Natural killer cell treated with Interleukin-12 subunit alpha and Interleukin-12 subunit beta and Interleukin-15 and Interleukin-18, amount 100 ng/mL, for 72 hours (primary cell): ENCODE measurements around the gene CLNK. TPM values are rescaled to one million over a fixed set of nuclear protein-coding genes. Genes with fewer than 3 reads are reported as not detected.

Experiments
- ATAC-seq, 2 donors: fragments of 150-1000 bp; cut with Tn5 transposase in 1 of 2; sonication (Bioruptor Pico), chemical (Tn5 transposase) in 1 of 2; 2 replicates each; pipeline ENCODE4 v1.10.0; 2021
- DNase-seq: peaks from one replicate; pipeline ENCODE4 v3.0.0; 2022; ENCODE audit warnings: low spot score
- H3K27ac Mint-ChIP-seq, 2 donors: 1 replicate in 1 of 2; 2 replicates in 1 of 2; pipeline ENCODE4 v1.8.0; 2022; ENCODE audit warnings: mixed read lengths in 2 of 2, mild to moderate bottlenecking in 1 of 2, moderate library complexity in 1 of 2
- H3K27me3 Mint-ChIP-seq, 2 donors: 1 replicate in 1 of 2; 2 replicates in 1 of 2; pipeline ENCODE4 v1.8.0; 2022; ENCODE audit warnings: mixed read lengths in 2 of 2
- H3K36me3 Mint-ChIP-seq: one replicate; pipeline ENCODE4 v1.8.0; 2022; ENCODE audit warnings: mixed read lengths
- H3K4me1 Mint-ChIP-seq, 2 donors: 1 replicate in 1 of 2; 2 replicates in 1 of 2; pipeline ENCODE4 v1.8.0; 2022; ENCODE audit warnings: low read depth in 2 of 2, mixed read lengths in 2 of 2, mild to moderate bottlenecking in 1 of 2
- H3K4me3 Mint-ChIP-seq: one replicate; pipeline ENCODE4 v1.8.0; 2022; ENCODE audit warnings: mixed read lengths
- H3K9me3 Mint-ChIP-seq: 2 replicates; pipeline ENCODE4 v1.8.0; 2022; ENCODE audit warnings: mixed read lengths
- total RNA-seq, 2 donors: library from RNA; stranded (reverse); gene quantifications; one replicate each; pipeline ENCODE4 v1.2.3, GENCODE V29; 2022

The CLNK gene
- total RNA-seq, 2 donors from 2014 or later: 0.45 to 0.70 TPM

- Mint-ChIP-seq H3K27me3 (peaks cover 0 to 2% of the 10 kb centered on the region in 2 donors), H3K4me3 (no peak overlapping the region), H3K4me1 (peaks cover 0 to 6% of the 10 kb centered on the region in 2 donors), H3K27ac (no peak overlapping the region), H3K9me3 (no peaks in the 10 kb centered on the region), H3K36me3 (no peaks in the 10 kb centered on the region)
- ATAC-seq (no peak), DNase-seq (no peak)
These were observed 75.9 kb downstream of the CLNK start for GRCh38 chr4:10608501-10609219.

- no peaks in the 10 kb centered on the region for H3K36me3 Mint-ChIP-seq
- no peak for ATAC-seq
- no peaks in the 10 kb centered on the region for H3K9me3 Mint-ChIP-seq
- no peak overlapping the region for H3K27ac Mint-ChIP-seq
- no peak overlapping the region for H3K4me3 Mint-ChIP-seq
- peaks cover 0 to 4% of the 10 kb centered on the region in 2 donors for H3K27me3 Mint-ChIP-seq
- no peak for DNase-seq
- H3K4me1 Mint-ChIP-seq: peaks cover 0 to 6% of the 10 kb centered on the region in 2 donors
These were observed 77.4 kb downstream of the CLNK start for GRCh38 chr4:10607206-10607605.

- Mint-ChIP-seq H3K9me3 (no peaks in the 10 kb centered on the region), H3K4me1 (peaks cover 0 to 4% of the 10 kb centered on the region in 2 donors), H3K4me3 (no peak overlapping the region), H3K27ac (no peak overlapping the region), H3K36me3 (no peaks in the 10 kb centered on the region), H3K27me3 (peaks cover 0 to 3% of the 10 kb centered on the region in 2 donors)
- ATAC-seq (no peak), DNase-seq (no peak)
These were observed 77.9 kb downstream of the CLNK start for GRCh38 chr4:10606483-10607155.

- ATAC-seq: no peak
These were observed 78.7 kb downstream of the CLNK start for GRCh38 chr4:10605746-10606482.

GRCh38 chr4:10605031-10605430 is 79.5 kb downstream of the CLNK start:
- Mint-ChIP-seq H3K27ac (no peak overlapping the region), H3K36me3 (no peaks in the 10 kb centered on the region), H3K4me1 (peaks cover 0 to 4% of the 10 kb centered on the region in 2 donors), H3K9me3 (no peaks in the 10 kb centered on the region), H3K27me3 (peaks cover 0 to 3% of the 10 kb centered on the region in 2 donors), H3K4me3 (no peak overlapping the region)
- DNase-seq: no peak
- ATAC-seq: no peak

More at GRCh38 chr4:10605746-10606482, 78.7 kb downstream of the CLNK start:
- no peak for DNase-seq
- Mint-ChIP-seq H3K9me3 (no peaks in the 10 kb centered on the region), H3K27ac (no peak overlapping the region), H3K27me3 (peaks cover 0 to 3% of the 10 kb centered on the region in 2 donors), H3K36me3 (no peaks in the 10 kb centered on the region), H3K4me3 (no peak overlapping the region), H3K4me1 (peaks cover 0 to 4% of the 10 kb centered on the region in 2 donors)

GRCh38 chr4:10599574-10599973 is 85.0 kb downstream of the CLNK start:
- H3K9me3 Mint-ChIP-seq: no peaks in the 10 kb centered on the region
- peaks cover 0 to 3% of the 10 kb centered on the region in 2 donors for H3K27me3 Mint-ChIP-seq
- ATAC-seq: no peak
- no peaks in the 10 kb centered on the region for H3K36me3 Mint-ChIP-seq
- H3K4me1 Mint-ChIP-seq: peaks cover 0 to 5% of the 10 kb centered on the region in 2 donors
- H3K27ac Mint-ChIP-seq: no peak overlapping the region
- H3K4me3 Mint-ChIP-seq: no peak overlapping the region
- DNase-seq: no peak

GRCh38 chr4:10598829-10599228 is 85.7 kb downstream of the CLNK start:
- Mint-ChIP-seq H3K4me1 (peaks cover 0 to 5% of the 10 kb centered on the region in 2 donors), H3K36me3 (no peaks in the 10 kb centered on the region), H3K27me3 (peaks cover 0 to 3% of the 10 kb centered on the region in 2 donors)

GRCh38 chr4:10596586-10597290 is 87.8 kb downstream of the CLNK start:
- Mint-ChIP-seq H3K9me3 (no peaks in the 10 kb centered on the region), H3K27ac (no peak overlapping the region), H3K27me3 (no peaks in the 10 kb centered on the region), H3K36me3 (no peaks in the 10 kb centered on the region), H3K4me3 (no peak overlapping the region), H3K4me1 (peaks cover 0 to 5% of the 10 kb centered on the region in 2 donors)
- DNase-seq: no peak
- no peak for ATAC-seq

More at GRCh38 chr4:10598829-10599228, 85.7 kb downstream of the CLNK start:
- Mint-ChIP-seq H3K27ac (peak overlapping the region in 1 of 2 donors; percentile 7), H3K9me3 (no peaks in the 10 kb centered on the region), H3K4me3 (no peak overlapping the region)
- ATAC-seq (no peak), DNase-seq (no peak)

- H3K27me3 Mint-ChIP-seq: peaks cover 0 to 4% of the 10 kb centered on the region in 2 donors
- no peak overlapping the region for H3K27ac Mint-ChIP-seq
- no peaks in the 10 kb centered on the region for H3K36me3 Mint-ChIP-seq
- H3K4me1 Mint-ChIP-seq: peaks cover 22% of the 10 kb centered on the region in 2 donors
- no peaks in the 10 kb centered on the region for H3K9me3 Mint-ChIP-seq
- H3K4me3 Mint-ChIP-seq: no peak overlapping the region
- DNase-seq: no peak
- ATAC-seq: no peak
These were observed 91.4 kb downstream of the CLNK start for GRCh38 chr4:10593130-10593529.

GRCh38 chr4:10590896-10591295 is 93.7 kb downstream of the CLNK start:
- H3K36me3 Mint-ChIP-seq: no peaks in the 10 kb centered on the region
- H3K27ac Mint-ChIP-seq: peak overlapping the region in 1 of 2 donors; percentile 8
- no peak for DNase-seq
- no peak overlapping the region for H3K4me3 Mint-ChIP-seq
- no peaks in the 10 kb centered on the region for H3K9me3 Mint-ChIP-seq
- peaks cover 0 to 4% of the 10 kb centered on the region in 2 donors for H3K27me3 Mint-ChIP-seq
- H3K4me1 Mint-ChIP-seq: peaks cover 31% of the 10 kb centered on the region in 2 donors
- ATAC-seq: no peak

- peaks cover 0 to 4% of the 10 kb centered on the region in 2 donors for H3K27me3 Mint-ChIP-seq
- peaks cover 31 to 34% of the 10 kb centered on the region in 2 donors for H3K4me1 Mint-ChIP-seq
- DNase-seq: no peak
- peak in 1 of 2 donors; percentile 32 for ATAC-seq
- H3K27ac Mint-ChIP-seq: no peak overlapping the region
- no peaks in the 10 kb centered on the region for H3K36me3 Mint-ChIP-seq
- H3K4me3 Mint-ChIP-seq: no peak overlapping the region
- H3K9me3 Mint-ChIP-seq: no peaks in the 10 kb centered on the region
These were observed 94.8 kb downstream of the CLNK start for GRCh38 chr4:10589799-10590198.

- no peak overlapping the region for H3K4me3 Mint-ChIP-seq
- H3K36me3 Mint-ChIP-seq: no peaks in the 10 kb centered on the region
These were observed 95.2 kb downstream of the CLNK start for GRCh38 chr4:10589321-10589720.

GRCh38 chr4:10587697-10588096 is 96.9 kb downstream of the CLNK start:
- Mint-ChIP-seq H3K36me3 (no peaks in the 10 kb centered on the region), H3K27me3 (peaks cover 0 to 4% of the 10 kb centered on the region in 2 donors), H3K9me3 (no peaks in the 10 kb centered on the region), H3K4me1 (peaks cover 37 to 39% of the 10 kb centered on the region in 2 donors), H3K27ac (peak overlapping the region in 1 of 2 donors; percentile 45), H3K4me3 (peak overlapping the region; percentile 54)
- no peak for DNase-seq
- ATAC-seq: peak; percentile 79 to 87

More at GRCh38 chr4:10589321-10589720, 95.2 kb downstream of the CLNK start:
- DNase-seq (no peak), ATAC-seq (no peak)
- peaks cover 33 to 35% of the 10 kb centered on the region in 2 donors for H3K4me1 Mint-ChIP-seq
- H3K9me3 Mint-ChIP-seq: no peaks in the 10 kb centered on the region
- H3K27me3 Mint-ChIP-seq: peaks cover 0 to 4% of the 10 kb centered on the region in 2 donors
- no peak overlapping the region for H3K27ac Mint-ChIP-seq
